Hypothalamus (tissue), 51 donors: ENCODE results near the gene PPP1R13L.

Experiments
- DNase-seq, 51 donors: peaks; one replicate each; lab custom pipeline; 2025; lab: John Stamatoyannopoulos, UW

The PPP1R13L gene

GRCh38 chr19:45404557-45405434, at the start of gene PPP1R13L:
PPP1R13L (minus strand) TSS chr19:45405069; CDS start chr19:45398318, 6,751 bp downstream.
- peak in 23 of 51 donors; percentile 22 to 61 (median 42) for DNase-seq

- DNase-seq = no peak
Observed at GRCh38 chr19:45451850-45452387, 47.0 kb upstream of the PPP1R13L start.

DNA sequence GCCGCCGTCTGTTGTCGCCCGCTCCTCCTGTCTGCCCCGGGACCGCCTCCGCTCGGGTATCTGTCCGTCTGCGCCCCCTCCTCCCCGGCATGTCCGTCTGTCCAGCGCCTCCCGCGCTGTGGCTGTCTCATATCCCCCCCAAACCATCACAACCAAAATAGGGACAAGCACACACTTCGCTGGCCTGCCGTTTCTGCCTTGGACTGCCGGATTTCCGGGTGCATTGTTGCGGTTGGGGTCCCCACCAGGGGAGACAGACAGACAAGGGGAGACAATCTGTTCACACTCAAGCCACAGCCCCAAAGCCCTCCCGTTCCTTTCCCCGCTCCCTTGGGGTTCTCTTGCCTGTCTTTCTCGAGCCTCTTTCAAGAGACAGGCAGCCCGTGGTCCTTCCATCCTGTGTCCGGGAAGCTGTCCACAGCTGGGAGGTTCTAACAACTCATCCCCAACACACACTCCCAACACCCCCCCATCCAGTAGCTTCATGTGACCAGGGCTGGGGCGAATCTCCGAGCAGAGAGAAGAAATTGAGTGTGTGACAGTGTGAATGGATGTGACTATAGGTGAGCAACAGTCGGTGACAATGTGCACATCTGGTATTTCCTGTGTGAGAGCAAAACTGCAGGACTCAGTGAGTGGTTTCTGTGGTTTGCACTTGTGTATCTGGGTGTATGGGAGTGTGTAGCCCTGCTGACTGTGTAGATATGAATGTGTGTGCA, 46.4 kb upstream of the PPP1R13L start:
- DNase-seq = peak in 7 of 51 donors; percentile 19 to 70 (median 34)

- no peak for DNase-seq
Observed at GRCh38 chr19:45450012-45450333, 45.1 kb upstream of the PPP1R13L start.

DNA sequence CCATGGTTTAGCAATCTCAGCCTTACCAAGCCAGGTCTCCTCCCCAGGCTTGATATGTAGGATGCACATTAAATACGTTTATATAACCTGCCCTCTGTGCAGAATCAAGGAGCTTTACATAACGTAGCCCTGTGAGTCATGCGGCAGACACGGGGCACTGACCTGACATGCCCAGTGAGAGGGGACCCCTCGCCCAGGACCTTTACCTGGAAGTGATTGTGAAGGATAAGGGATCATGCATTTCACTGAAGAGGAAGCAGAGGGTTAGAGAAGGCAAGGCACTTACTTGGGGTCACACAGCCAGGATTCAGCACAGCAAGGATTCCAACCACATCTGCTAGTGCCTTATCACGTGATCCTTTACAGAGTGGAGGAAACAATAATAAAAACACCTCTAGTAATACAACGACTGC, 44.0 kb upstream of the PPP1R13L start:
- DNase-seq = no peak

DNA sequence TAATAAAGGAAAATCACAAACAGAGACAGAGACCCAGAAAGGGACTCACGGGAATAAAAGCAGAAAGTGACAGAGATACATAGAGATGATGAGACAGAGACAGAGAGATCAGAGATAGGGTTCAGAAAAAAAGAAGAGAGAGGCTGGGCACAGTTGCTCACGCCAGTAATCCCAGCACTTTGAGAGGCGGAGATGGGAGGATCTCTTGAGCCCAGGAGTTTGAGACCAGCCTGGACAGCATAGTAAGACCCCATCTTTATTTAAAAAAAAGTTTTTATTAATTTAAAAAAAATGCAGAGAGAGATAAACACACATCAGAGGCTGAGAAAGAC, 43.5 kb upstream of the PPP1R13L start:
- DNase-seq = no peak

DNA sequence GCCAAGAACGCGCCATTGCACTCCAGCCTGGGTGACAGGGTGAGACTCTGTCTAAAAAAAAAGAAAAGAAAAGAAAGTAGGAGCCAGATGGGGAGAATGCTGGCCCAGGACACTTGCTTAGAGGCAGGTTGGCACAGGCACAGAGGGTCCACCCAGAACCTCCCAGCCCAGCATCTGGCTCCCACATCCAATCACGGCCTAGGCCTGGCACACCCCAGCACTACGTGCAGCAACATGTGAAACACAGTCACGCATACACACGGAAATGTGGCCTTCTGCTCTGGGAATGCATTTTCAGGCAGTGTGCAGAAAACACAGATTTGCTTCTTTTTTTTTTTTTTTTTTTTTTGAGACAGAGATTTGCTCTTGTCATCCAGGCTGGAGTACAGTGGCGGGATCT, 42.1 kb upstream of the PPP1R13L start:
- DNase-seq = no peak

- no peak for DNase-seq
Observed at GRCh38 chr19:45446295-45446694, 41.4 kb upstream of the PPP1R13L start.

- DNase-seq = no peak
Observed at GRCh38 chr19:45445139-45445538, 40.3 kb upstream of the PPP1R13L start.

DNA sequence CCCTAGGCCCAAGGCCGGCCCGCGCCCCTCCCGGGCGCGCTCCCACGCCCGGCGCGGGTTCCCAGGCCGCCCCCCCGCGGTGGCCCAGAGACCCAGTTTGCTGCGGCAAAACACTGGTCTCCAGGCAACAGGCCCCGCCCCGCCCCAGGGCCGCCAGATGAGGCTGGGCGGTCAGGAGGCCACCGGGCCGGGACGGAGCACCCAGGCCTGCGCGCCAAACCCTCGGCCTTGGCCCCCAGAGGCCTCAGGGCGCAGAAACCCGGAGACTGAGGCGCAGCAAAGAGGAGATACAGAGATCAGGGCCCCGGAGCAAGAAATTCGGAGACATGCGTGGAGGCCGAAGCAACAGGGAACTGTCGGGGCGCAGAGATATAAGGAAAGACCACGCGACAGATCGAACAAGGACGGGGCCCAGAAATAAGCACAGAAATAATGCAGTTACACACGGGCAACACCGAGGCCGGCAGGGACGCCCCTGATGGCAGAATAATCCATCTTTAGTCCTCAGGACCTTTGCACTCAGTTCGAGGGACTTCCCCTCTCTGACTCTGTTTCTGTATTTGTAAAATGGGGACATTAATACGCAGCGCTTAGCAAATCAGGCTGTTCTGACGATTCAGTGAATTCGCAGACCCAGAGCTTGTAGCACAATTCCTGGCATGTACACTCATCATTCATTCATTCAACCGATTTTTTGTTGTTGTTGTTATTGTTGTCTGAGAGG, 39.6 kb upstream of the PPP1R13L start:
- peak in 50 of 51 donors; percentile 24 to 94 (median 78) for DNase-seq

GRCh38 chr19:45443462-45444317, 38.8 kb upstream of the PPP1R13L start:
- DNase-seq = peak in 47 of 51 donors; percentile 8 to 94 (median 69)

DNA sequence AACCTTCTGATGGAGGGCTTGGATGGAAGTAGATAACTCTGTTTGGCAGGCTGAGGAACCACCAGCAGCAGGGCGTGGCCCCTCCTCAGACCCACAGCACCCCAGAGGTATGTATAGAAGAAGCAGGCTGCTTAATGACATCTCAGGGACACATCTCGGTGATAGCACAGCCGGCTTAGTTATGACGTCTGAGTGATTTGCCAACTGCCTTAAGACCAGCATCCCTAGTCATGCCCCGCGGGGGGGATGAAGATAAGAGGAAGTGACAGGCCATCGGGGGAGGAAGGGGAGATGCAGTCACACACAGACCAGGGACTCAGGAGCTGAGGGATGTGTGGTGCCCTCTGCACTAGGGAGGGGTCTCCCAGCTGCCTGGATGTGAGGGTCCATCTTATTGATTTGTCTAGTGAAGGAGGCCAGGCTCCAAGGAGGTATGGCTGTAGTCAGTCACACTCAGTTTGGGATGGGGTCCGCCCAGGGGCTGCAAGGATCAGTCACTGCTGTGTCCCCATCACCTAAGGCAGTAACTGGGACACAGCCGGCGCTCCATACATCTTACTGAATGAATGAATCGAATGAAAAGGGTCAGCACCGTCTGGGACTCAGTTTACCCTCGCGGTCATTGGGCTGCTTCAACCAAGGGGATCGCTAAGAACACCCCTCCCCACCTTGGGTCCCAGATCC, 38.1 kb upstream of the PPP1R13L start:
- peak in 14 of 51 donors; percentile 7 to 48 (median 22) for DNase-seq

- DNase-seq = no peak
Observed at GRCh38 chr19:45442408-45442777, 37.5 kb upstream of the PPP1R13L start.

DNA sequence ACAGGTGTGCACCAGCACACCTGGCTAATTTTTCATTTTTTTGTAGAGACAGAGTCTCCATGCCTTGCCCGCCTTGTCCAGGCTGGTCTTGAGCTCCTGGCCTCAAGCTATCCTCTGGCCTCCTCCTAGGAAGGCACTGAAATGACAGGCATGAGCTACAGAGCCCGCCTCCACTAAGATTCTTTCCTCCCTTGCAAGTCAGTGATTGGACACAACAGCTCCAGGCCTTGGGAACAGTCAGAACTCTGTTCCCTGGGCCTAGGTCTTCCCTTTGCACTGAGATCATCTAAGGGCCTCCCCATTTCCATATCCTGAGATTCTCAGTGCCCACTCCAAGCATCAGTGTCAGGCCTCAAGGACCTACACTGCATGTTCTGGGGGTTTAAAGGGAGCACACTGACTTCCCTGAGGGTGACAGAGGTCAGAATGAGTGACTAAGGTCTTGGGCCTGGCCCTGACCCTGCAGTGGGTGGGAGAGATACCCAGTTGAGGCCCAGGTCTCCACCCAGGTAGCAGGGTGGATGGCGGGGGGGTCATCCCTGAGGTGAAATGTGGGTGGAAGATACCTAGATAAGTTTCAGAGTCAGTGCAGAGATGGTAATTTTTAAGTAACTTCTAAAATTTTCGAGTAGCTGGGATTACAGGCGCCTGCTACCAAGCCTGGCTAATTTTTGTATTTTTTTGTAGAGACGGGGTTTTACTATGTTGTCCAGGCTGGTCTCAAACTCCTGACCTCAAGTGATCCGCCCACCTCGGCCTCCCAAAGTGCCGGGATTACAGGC, 36.2 kb upstream of the PPP1R13L start:
- no peak for DNase-seq

GRCh38 chr19:45440259-45440638, 35.4 kb upstream of the PPP1R13L start:
- DNase-seq = peak in 2 of 51 donors; percentile 28 to 46

DNA sequence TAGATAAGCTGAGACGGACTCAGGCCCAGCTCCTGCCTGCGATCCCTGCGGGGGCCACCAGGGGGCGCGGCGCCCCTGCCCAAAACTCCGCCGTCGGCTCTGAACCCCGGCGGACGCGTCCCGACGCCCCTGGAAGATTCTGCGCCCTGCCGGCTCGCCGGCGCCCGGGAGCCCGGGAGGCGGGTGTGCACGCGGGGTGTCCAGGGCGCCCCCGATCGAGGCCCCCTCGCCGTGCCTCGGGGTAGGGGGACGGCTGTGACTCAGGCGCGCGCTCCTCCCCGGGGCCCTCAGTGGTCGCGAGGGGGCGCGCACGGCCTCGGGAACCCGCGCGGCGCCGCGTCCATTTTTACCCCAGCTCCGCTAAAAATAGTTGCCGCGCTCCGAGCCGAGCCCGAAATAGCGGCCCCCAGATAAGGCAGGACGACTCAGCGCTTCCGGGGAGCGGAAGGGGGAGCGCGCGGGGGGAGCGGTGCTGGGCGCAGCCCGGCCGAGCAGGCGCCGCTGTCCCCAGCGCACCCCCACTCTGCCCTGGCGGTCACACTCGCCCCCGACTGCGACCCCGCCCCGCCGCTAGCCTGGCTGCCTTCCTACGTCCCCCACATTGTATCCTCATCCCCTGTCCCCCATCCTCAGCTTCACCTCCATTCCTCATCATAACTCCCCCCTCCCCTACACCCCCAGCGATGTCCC, 34.8 kb upstream of the PPP1R13L start:
- peak in 50 of 51 donors; percentile 21 to 95 (median 71) for DNase-seq

DNA sequence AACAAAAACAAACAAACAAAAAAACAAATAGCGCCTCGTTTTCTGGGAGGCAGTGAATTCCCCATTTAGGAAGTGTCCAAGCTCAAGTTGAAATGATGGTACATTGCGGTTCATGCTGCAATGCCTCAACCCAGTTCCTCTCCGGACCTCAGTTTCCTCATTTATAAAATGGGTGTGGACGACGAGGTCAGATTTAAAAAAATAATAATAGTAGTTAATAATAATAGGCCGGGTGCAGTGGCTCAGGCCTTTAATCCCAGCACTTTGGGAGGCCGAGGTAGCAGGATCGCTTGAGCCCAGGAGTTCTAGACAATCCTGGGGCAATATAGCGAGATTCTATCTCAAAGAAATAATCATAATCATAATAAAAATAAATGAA, 34.3 kb upstream of the PPP1R13L start:
- no peak for DNase-seq

- DNase-seq = no peak
Observed at GRCh38 chr19:45437328-45437727, 32.5 kb upstream of the PPP1R13L start.
